NCI-H2107 treated with DMSO at 0.1 percent for 48 hours (cell line): ENCODE data around the gene SC5D.

Source experiments
- DNase-seq: peaks from one replicate; lab custom pipeline; 2025; ENCODE audit not compliant: unreplicated experiment; lab: John Stamatoyannopoulos, UW

The SC5D gene

DNA sequence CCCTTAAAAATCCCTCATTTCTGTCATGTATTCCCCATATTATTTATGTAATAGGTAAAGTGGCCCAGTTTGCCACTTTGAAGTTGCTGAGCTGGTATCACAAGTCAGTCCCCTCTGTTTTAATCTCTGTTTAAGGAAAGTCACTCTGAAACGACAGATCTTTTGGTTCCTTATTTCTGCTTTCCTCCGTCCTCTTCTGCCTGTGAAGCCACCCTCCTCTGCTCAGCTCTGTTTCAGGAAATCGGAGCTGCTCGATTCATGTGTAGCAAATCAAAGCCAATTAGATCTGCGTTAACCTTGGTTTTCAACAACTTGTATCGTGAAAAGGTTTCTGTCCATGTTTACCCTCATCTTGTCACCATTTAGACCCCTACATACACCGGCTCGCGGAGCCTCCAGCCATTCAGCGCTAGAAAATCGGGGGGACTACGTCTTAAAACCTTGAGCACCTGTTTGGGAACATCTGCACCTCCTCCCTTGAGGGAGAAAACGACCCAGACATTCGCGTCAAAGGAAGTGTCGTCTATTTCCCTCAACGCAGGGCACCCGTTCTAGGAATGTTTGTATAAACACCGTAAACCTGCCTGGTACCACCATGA is 576 bp upstream of the SC5D start:
- DNase-seq = no peak

DNA sequence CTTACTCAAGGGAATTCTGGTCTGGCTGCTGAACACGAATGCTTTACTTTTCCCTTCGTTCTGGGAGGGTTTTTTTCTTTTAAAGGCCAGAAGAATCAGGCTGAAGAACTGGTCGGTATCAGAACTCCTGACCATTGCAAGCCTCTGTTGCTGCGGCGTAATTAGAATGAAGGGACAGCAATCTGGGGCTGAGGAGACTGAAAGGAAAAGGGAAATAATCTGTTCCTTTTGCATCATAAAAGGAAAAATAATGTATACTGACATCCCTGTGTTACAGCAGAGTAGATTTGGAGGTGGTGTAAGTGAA is 670 bp downstream of the SC5D start:
- peak; percentile 48 for DNase-seq

DNA sequence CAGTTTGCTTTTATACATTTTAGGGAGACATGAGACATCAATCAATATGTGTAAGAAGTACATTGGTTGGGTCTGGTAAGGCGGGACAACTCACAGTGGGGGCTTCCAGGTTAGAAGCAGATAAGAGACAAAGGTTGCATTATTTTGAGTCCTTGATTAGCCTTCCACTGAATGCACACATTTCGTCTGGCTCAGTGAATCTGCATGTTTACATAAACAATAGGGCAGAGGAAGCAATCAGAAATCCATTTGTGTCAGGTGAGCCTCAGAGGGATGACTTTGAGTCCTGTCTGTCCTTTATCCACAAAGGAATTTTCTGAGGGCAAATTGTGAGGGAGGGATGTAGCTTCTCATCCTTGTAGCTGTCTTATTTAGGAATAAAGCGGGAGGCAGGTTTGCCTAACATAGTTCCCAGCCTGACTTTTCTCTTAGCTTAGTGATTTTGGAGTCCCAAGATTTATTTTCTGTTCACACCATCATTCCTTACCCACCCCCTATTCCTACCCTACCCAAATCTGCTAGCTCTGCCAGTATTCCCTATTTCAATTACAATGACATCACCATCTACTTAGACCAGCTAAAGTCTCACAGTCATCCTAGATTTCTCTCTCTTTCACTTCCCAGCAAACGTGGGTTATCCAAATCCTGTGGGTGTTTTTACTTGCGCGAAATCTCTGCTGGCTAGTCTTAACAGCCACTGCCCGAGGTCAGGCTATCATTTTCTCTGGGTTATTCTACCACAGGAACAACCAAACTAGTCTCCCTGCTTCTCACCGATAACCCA is 2.9 kb downstream of the SC5D start:
- DNase-seq = no peak

DNA sequence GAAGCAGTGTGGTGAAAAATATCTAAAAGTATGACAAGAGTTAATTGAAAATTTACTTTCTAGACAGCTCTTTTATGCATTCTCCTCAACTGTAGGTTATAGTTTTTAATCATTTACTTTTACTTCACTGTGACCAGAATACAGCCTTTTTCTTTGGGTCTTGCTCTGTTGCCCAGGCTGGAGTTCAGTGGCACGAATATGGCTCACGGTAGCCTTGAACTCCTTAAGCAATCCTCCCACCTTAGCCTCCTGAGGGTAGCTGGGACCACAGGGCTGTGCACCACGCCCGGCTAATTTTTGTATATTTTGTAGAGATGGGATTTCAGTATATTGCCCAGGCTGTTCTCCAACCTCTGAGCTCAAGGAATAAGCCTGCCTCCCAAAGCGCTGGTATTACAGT is 5.3 kb downstream of the SC5D start:
- DNase-seq = no peak

DNA sequence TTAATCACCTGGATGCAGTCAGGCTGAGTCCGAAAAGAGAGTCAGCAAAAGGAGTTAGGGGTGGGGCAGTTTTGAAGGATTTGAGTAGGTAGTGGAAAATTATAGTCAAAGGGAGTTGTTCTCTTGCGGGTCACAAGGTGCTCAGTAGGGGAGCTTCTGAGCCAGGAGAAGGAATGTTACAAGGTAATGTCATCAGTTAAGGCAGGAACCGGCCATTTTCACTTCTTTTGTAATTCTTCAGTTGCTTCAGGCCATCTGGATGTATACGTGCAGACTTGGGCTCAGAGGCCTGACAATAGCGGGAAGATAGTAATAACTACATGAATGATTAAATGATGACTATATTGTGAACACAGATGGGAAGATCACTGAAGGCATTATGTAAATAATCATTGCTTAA is 6.2 kb downstream of the SC5D start:
- DNase-seq = no peak

DNA sequence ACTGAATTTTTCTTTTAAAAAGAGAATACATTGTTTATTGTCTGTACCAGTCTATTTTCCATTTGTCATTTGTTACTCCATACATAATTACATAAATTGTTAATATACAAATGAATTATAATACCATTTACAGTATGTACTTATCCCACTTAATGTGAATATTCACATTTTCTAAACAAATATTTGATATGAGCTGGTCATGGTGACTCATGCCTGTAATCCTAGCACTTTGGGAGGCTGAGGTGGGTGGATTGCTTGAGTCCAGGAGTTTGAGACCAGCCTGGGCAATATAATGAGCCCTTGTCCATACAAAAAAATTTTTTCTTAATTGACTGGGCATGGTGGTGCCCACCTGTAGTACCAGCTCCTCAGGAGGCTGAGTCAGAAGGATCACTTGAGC is 6.8 kb downstream of the SC5D start:
- DNase-seq = no peak

DNA sequence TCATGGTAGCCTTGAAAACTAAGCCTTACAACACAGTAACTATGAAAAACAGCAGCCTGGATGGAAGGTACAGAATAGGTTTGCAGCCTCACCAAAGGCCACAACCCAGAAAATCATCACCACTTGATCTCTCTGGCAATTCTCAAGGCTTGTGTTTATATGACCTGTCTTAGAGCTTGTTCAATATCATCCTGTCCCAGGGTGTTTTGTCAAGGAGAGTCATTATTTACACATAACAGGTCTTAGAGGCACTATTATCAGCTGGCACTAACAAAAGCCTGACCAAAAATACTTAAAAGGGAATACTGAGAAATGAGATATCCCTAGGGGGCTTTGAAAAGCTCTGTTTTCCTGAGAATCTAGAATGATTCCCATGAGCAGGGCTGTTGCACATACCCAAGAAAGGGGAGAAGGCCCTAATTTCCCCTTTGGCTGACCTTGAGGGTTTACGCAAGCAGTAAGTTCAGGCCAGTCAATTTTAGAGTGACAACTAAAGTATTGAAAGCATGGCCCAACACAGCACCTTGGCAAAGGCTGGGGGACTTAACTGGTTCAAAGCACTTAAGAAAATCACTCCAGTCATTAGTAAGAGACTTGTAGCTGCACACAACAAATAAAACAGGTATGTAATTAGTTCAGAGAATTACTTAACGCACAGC is 7.9 kb downstream of the SC5D start:
- no peak for DNase-seq

DNA sequence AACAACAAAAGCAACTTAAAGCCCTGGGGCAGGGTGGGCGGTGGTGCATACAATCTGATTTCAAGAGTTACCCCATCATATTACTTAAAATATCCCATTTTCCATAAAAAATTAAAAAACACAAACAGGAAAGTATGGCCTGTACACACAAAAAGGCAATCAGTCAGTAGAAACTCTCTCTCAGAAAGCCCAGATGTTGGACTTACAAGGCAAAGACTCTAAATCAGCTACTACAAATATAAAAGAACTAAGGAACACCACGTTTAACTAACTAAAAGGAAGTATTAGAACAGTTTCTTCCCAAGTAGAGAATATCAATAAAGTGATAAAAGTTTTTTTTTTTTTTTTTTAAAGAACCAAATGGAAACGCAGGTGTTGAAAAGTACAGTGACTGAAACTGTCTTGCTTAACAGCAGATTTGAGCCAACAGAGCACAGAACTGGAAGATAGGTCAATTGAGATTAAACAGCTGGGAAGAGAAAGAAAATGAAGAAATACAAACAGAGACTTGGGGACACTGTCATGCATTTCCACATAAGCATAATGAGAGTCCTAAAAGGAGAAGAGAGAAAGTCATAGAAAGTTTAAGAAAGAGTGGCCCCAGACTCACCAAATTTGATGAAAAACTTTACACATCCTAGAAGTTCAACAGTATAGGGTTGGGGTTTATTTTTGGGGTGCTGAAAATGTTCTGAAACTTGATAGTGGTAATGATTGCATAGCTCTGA is 8.6 kb downstream of the SC5D start:
- no peak for DNase-seq

DNA sequence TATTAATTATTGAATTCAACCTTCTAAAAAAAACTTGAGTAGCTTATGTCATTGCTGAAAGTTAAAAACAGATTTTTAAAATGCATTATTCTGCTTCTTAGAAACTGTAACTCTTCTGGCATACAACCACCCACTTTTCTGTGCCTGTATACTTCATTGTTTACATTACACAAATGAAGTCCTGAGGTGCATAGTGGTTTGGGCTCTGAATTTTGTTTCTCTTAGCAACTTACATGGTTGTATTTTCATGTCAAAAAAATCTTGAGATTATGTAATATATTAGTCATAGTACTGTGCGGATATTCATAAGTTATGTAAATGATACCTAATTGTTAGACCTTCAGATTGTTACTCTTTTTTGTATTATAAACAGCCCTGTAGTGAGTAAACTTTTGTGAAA is 12.2 kb downstream of the SC5D start:
- no peak for DNase-seq

DNA sequence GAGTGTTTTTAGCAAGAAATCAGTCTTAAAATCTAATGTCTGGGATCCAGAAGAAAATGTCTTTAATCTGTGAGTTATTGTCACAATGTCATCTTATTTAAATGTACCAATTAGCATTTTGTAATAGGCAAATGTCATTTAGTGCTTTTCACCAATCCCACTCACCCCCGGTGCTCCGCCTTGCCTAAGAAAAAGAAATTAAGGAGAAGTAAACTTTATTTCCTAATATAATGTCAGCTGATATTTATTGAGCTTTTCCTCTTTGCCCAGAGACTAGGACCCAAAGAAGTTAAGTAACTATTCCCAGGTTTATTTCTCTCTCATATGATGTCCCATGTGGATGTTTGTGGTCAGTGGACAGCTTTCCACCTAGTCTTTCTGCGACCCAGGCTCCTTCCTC is 16.2 kb downstream of the SC5D start:
- no peak for DNase-seq

DNA sequence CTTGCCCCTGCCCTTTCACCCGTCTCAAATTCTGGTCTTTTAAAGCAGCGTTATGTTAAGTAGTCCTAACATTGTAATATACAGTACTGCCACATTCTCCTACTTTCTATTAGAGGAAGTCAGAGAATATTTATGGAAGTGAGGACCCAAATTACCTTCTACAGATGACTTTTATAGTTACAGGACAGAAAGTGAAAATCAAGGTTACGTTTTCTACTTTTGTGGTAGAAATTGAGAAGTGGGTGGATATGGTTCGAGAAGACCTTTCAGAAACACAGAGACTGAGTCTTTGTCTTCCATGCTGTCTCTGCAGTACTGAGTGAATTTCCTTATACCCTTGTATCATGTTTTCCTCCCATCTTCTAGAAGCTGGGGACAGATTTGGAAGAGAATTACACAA is 17.1 kb downstream of the SC5D start:
- DNase-seq = no peak

DNA sequence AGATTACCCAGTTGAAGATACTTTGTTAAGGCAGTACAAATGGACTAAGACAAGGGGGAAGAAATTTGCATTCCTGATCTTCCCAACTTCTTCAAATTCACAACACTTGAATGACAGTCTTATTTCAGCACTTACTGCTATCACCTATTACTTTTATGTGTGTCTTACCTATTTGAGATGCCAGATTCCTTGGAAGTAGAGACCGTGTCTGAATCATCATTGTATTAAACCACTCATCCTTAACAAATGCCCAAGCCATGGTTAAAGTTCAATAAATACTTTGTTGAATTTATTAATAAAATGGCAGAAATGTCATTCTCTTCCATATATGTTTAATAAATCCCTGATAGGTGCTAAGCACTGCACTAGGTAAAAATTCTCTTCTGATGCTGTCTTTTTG is 18.3 kb downstream of the SC5D start:
- DNase-seq = no peak

DNA sequence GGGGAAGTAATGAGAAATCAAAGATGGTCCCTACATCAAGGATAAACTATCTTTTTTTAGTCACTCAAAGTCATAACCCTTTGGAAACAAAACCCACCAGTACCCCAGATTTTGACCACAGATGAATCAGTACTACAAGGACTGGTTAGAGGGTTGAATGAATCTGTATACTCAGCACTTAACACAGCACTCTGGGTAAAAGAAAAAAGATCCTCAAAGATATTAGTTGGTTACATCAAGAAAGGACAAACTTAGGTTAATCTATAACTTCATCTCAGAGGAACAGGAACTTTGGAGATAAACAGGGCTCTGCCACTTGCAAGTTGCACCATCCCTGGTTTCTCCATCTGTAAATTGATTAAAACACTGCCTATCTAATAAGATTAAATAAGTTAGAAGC is 18.8 kb downstream of the SC5D start:
- no peak for DNase-seq

DNA sequence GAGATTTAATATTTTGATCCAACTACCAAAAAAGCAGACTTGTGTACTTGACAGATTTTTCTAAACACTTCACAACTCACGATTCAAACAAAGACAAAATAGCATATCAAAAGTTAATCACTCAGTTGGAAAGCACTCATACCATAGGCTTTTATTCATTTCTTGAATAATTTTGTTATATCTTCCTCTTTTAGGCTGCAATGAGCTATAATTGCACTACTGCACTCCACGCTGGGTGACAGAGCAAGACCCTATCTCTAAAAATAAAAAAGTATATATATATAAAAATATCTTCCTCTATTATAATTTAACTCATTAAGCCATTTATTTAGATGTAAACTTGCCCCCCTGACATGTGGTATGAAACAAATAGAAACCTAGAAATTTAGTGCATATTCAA is 19.9 kb downstream of the SC5D start:
- no peak for DNase-seq

DNA sequence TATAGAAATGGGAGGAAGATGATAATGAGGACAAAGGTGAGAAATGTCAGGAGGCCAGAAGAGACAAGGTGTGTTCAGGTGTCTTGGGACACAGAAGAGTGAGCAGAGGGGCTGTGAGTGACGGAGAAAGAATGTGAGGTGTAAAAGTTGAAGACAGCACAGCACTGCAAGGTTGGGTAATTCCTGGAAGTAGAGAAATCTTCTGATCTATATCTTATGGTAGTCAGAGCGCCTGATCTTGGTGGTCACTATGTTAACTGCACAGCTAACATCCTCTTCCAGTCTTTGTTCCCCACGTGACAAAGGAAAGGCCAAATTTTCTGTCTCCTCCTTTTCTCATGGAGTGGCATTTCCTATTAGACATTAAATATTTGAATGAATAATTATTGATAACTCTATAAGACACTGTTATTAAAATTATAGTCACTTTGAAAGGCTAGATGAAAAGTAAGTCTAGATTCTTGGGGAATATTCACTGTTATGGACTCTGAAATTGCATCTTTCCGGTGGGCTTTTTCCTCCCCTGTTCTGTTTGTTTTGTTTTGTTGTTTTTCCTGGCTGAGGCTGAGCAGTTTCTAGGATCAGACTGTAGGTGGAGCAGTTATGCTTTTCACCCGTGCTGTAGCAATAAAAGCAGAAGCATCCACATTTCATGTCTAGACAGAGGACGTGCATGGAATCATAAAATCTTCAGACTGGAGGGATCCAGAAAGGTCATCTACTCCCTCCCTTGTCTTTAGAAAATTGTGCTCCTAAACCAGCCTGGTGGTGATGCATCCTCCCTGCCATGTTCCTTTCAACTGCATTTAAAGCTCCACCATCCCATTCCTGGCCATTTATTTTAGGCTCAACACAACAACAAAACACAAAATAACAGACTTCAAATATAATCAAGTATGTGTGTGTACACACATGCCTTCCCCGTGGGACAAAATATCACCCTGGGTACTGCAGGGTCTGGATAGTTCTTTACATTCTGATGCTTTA is 26.6 kb downstream of the SC5D start:
- peak; percentile 51 for DNase-seq

DNA sequence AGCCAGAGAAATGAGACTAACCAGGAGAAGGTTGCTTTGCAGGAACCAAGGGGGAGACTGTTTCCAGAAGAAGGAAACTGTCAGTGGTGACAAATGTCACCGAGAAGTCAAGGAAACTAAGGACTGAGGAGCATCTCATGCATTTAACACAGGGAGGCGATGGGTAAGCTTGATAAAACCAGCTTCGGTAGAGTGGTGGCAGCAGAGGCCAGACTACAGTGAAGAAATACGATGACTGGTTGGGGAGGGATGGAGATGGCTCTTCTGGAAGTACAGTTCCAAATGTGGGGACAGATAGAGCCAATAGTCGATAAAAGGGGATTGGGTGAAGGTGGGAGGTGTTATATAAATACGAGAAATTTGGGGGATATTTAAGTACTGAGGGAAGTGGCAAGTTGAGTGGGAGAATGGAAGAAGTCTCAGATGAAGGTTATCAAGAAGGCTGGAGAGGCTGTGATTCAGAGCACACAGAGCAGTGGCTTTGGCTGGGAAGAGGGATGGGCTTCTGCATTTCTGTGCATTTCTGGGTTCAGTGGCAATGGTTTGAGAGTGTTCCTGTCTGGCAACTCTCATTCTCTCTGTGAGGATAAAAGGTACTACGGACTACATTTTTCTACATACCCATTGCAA is 29.2 kb downstream of the SC5D start:
- peak; percentile 75 for DNase-seq

DNA sequence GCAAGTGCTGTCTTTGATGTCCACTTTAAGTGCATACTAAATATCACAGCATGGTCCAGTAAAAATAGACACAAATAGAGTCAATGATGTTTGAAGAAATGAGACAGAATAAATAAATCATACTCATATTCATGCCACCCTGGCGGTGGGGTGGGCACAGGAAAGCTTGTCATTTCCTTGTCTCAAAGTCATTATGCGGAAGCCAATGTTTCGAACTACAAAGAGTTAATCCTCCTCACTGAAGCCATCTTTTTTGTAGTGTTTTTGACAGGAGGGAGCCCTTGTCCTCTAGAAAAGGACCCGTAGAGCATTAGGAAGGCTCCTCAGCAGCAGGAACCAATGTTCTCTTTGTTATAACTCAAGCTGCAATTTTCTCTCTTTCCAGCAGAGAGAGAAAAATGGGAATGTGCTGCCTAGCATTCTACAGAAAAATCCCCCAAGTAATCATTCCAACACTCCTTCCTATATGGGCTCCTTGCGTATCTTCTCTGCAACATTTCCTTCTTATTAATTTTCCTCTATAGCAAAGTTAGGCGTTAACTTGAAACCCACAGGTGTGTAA is 30.6 kb downstream of the SC5D start:
- DNase-seq = no peak

DNA sequence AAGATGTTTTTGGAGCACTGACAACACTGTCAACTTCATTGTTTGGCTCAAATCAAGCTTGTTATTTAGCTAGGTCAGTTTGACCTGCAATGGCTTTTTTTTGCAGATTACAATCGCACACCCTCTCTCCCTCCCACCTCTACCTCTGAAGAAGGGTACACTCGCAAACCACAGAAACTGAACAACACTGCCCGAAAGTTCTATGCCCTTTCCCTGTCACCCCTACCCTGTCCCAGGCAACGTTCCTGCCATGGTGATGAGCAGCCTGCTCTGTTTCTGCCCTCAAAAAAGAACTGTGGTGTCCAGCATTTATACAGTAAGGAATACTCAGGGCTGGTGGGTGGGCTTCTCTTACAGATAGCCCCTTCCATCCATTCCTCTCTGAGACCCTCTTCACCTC is 33.7 kb downstream of the SC5D start:
- DNase-seq = no peak

DNA sequence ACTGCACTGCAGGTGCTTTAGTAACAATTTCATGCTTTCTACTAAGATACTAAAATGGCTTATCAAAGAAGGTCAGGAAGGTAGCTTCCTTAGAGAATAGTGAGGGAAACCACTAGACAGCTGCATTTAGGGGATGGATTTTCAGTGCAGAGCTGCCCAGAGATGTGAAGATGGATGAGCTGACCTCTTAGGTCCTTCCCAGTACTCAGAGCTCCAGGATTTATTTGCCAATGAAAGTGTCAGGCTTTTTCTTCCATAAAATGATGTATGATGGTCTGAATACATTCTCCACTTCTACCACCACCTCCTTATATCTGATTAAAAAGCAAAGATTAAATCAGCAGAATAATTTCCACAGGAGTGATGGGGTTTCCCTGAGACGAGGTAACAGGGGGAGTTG is 35.0 kb downstream of the SC5D start:
- no peak for DNase-seq
